Measurements from ENCODE around the gene TOM1. TPM values are rescaled to one million over a fixed set of nuclear protein-coding genes. Genes with fewer than 3 reads are reported as not detected.
"Not testable (repeated sequence)": the region's sequence is repeated elsewhere in the genome, so short reads cannot be mapped to it uniquely, and the experiment has no call there.

TOM1 gene
- total RNA-seq, 1 donor from 2014 or later, result 19.0 TPM

DNA sequence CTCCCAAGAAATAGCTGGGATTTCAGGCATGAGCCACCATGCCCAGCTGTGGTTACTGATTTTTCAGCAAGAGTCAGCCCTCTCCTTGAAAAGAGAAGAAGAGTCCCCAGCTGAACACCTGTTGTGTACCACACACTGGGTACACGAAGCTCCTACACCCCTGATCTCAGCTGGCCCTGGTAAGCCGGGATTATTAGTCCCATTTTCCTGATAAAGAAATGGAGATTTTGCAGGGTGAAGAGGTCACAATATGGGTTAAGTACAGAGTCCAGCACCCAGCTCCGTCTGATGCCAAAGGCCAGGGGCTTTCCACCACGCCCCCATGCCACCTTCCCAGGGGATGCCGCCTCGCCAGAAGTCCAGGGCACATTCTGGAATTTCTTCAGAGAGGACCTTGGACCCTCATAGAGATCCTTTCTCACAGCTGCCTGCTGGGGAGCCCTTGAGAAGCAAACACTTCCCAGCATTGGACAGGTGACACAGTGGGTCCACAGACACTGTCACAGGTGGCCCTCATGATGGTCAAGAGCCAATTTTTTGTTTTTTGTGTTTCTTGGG is 61.4 kb downstream of the TOM1 start:
- no peaks in the 10 kb centered on the region for H3K4me1 Mint-ChIP-seq (ENCODE audit: low read depth)
- intact Hi-C loops (cut with micrococcal nuclease), result no loop called here
- no peak for DNase-seq (ENCODE audit: low spot score)
- H3K27ac Mint-ChIP-seq, result no peak overlapping the region
- H3K27me3 Mint-ChIP-seq (ENCODE audit: insufficient read depth), result peaks cover 9% of the 10 kb centered on the region
- H3K36me3 Mint-ChIP-seq (ENCODE audit: low read depth), result no peaks in the 10 kb centered on the region
- H3K4me3 Mint-ChIP-seq, result no peak overlapping the region
- H3K9me3 Mint-ChIP-seq, result no peaks in the 10 kb centered on the region

- H3K4me1 Mint-ChIP-seq (ENCODE audit: low read depth), result peaks cover 4% of the 10 kb centered on the region
- H3K27me3 Mint-ChIP-seq (ENCODE audit: insufficient read depth), result peaks cover 7% of the 10 kb centered on the region
- intact Hi-C loops (cut with micrococcal nuclease), result no loop called here
- H3K36me3 Mint-ChIP-seq (ENCODE audit: low read depth), result no peaks in the 10 kb centered on the region
- no peak overlapping the region for H3K4me3 Mint-ChIP-seq
- no peaks in the 10 kb centered on the region for H3K9me3 Mint-ChIP-seq
- DNase-seq (ENCODE audit: low spot score), result no peak
- H3K27ac Mint-ChIP-seq, result no peak overlapping the region
These were observed 63.9 kb downstream of the TOM1 start for GRCh38 chr22:35363566-35364086.

GRCh38 chr22:35364230-35364629 is 64.5 kb downstream of the TOM1 start:
- H3K9me3 Mint-ChIP-seq; H3K36me3 Mint-ChIP-seq (ENCODE audit: low read depth); H3K27ac Mint-ChIP-seq; DNase-seq (ENCODE audit: low spot score); H3K4me3 Mint-ChIP-seq; H3K4me1 Mint-ChIP-seq (ENCODE audit: low read depth); H3K27me3 Mint-ChIP-seq (ENCODE audit: insufficient read depth); intact Hi-C loops (cut with micrococcal nuclease): not testable (repeated sequence)

- Mint-ChIP-seq H3K9me3 (no peaks in the 10 kb centered on the region), H3K36me3 (ENCODE audit: low read depth) (no peaks in the 10 kb centered on the region), H3K27ac (no peak overlapping the region)
These were observed 67.7 kb downstream of the TOM1 start for GRCh38 chr22:35367331-35367886.

DNA sequence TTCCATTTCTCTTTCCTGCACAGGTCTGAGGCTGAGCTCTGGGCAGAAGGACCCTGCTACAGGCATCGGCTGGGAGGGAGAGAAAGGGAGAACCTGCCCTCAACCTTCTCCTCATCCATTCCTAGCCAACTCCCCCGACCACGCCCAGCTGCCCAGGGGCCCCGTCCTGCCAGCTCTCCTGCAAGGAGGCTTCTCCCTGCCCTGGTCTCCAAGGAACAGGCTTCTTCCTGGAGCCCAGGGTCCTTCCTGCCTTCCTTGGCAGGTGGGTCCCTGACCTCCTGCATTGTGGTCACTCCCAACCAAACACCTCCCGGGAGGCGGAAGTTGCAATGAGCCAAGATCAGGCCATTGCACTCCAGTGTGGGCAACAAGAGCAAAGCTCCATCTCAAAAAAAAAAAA is 68.7 kb downstream of the TOM1 start:
- no peak for DNase-seq (ENCODE audit: low spot score)
- Mint-ChIP-seq H3K36me3 (ENCODE audit: low read depth) (no peaks in the 10 kb centered on the region), H3K4me3 (no peak overlapping the region), H3K27me3 (ENCODE audit: insufficient read depth) (peaks cover 16% of the 10 kb centered on the region), H3K9me3 (no peaks in the 10 kb centered on the region), H3K4me1 (ENCODE audit: low read depth) (peaks cover 10% of the 10 kb centered on the region), H3K27ac (no peak overlapping the region)
- intact Hi-C loops (cut with micrococcal nuclease), result no loop called here

More at GRCh38 chr22:35367331-35367886, 67.7 kb downstream of the TOM1 start:
- H3K4me3 Mint-ChIP-seq, result no peak overlapping the region
- no peak for DNase-seq (ENCODE audit: low spot score)
- H3K4me1 Mint-ChIP-seq (ENCODE audit: low read depth), result peaks cover 10% of the 10 kb centered on the region
- intact Hi-C loops (cut with micrococcal nuclease), result no loop called here
- H3K27me3 Mint-ChIP-seq (ENCODE audit: insufficient read depth), result peaks cover 16% of the 10 kb centered on the region

GRCh38 chr22:35369996-35370395 is 70.3 kb downstream of the TOM1 start:
- peaks cover 10% of the 10 kb centered on the region for H3K4me1 Mint-ChIP-seq (ENCODE audit: low read depth)
- H3K27ac Mint-ChIP-seq, result no peak overlapping the region
- no peak overlapping the region for H3K4me3 Mint-ChIP-seq

GRCh38 chr22:35373781-35374180 is 74.1 kb downstream of the TOM1 start:
- no peaks in the 10 kb centered on the region for H3K9me3 Mint-ChIP-seq
- peaks cover 19% of the 10 kb centered on the region for H3K4me1 Mint-ChIP-seq (ENCODE audit: low read depth)
- no peak overlapping the region for H3K4me3 Mint-ChIP-seq
- peaks cover 13% of the 10 kb centered on the region for H3K27me3 Mint-ChIP-seq (ENCODE audit: insufficient read depth)
- H3K27ac Mint-ChIP-seq, result no peak overlapping the region
- peaks cover 1% of the 10 kb centered on the region for H3K36me3 Mint-ChIP-seq (ENCODE audit: low read depth)
- intact Hi-C loops (cut with micrococcal nuclease), result no loop called here
- DNase-seq (ENCODE audit: low spot score), result no peak

More at GRCh38 chr22:35369996-35370395, 70.3 kb downstream of the TOM1 start:
- H3K36me3 Mint-ChIP-seq (ENCODE audit: low read depth), result no peaks in the 10 kb centered on the region
- H3K9me3 Mint-ChIP-seq, result no peaks in the 10 kb centered on the region
- intact Hi-C loops (cut with micrococcal nuclease), result no loop called here
- no peak for DNase-seq (ENCODE audit: low spot score)
- peaks cover 16% of the 10 kb centered on the region for H3K27me3 Mint-ChIP-seq (ENCODE audit: insufficient read depth)

DNA sequence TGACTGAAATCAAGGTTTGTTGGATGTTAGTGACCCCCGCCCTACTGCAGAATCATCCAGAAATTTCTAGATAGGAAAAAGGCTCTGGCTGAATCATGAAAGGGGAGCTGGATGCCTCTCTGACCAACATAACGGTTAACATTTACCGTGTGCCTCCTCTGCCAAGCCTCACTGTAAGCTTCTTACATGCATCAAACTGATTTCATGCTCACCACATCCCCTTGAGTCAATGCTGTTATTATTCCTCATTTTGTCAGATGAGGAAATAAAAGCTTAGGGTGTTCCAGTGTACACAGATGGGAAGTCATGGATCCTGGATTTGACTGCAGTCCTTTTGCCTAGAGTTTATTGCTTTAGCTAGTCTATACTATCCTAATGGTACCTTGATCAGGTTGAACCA is 75.3 kb downstream of the TOM1 start:
- H3K27ac Mint-ChIP-seq, result no peak overlapping the region
- H3K4me3 Mint-ChIP-seq, result no peak overlapping the region
- H3K36me3 Mint-ChIP-seq (ENCODE audit: low read depth), result peaks cover 1% of the 10 kb centered on the region
- no peaks in the 10 kb centered on the region for H3K9me3 Mint-ChIP-seq
- peaks cover 19% of the 10 kb centered on the region for H3K4me1 Mint-ChIP-seq (ENCODE audit: low read depth)
- no peak for DNase-seq (ENCODE audit: low spot score)
- peaks cover 9% of the 10 kb centered on the region for H3K27me3 Mint-ChIP-seq (ENCODE audit: insufficient read depth)
- intact Hi-C loops (cut with micrococcal nuclease), result no loop called here

- intact Hi-C loops (cut with micrococcal nuclease), result no loop called here
- peaks cover 19% of the 10 kb centered on the region for H3K4me1 Mint-ChIP-seq (ENCODE audit: low read depth)
- no peak for DNase-seq (ENCODE audit: low spot score)
- no peak overlapping the region for H3K4me3 Mint-ChIP-seq
- H3K9me3 Mint-ChIP-seq, result no peaks in the 10 kb centered on the region
- peaks cover 1% of the 10 kb centered on the region for H3K36me3 Mint-ChIP-seq (ENCODE audit: low read depth)
- peaks cover 7% of the 10 kb centered on the region for H3K27me3 Mint-ChIP-seq (ENCODE audit: insufficient read depth)
- no peak overlapping the region for H3K27ac Mint-ChIP-seq
These were observed 75.8 kb downstream of the TOM1 start for GRCh38 chr22:35375526-35375925.

- Mint-ChIP-seq H3K36me3 (ENCODE audit: low read depth) (peaks cover 1% of the 10 kb centered on the region), H3K4me1 (ENCODE audit: low read depth) (peaks cover 23% of the 10 kb centered on the region), H3K27ac (peak overlapping the region; percentile 49), H3K4me3 (no peak overlapping the region), H3K9me3 (no peaks in the 10 kb centered on the region), H3K27me3 (ENCODE audit: insufficient read depth) (peaks cover 11% of the 10 kb centered on the region)
- no peak for DNase-seq (ENCODE audit: low spot score)
- intact Hi-C loops (cut with micrococcal nuclease), result no loop called here
These were observed 77.2 kb downstream of the TOM1 start for GRCh38 chr22:35376728-35377472.

DNA sequence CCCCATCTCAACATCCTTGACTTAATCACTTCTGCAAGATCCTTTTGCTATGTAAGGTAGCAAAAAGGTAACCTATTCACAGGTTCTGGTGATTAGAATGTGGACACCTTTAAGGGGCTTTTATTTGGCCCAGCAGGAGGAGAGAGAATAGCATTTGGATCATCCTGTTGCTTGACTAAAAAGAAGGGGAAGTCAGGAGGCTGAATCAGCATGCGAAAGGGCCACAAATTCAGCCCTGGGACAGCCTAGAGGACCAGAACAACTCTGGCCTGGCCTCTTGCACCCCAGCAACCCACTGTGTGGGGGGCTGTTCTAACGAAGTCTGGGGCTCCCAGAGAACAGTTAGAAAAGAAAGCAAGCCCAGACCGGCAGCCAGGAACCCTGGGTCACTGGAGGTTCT is 78.0 kb downstream of the TOM1 start:
- no peak for DNase-seq (ENCODE audit: low spot score)
- Mint-ChIP-seq H3K36me3 (ENCODE audit: low read depth) (peaks cover 1% of the 10 kb centered on the region), H3K27me3 (ENCODE audit: insufficient read depth) (peaks cover 17% of the 10 kb centered on the region), H3K4me3 (no peak overlapping the region), H3K27ac (peak overlapping the region; percentile 49), H3K4me1 (ENCODE audit: low read depth) (peaks cover 21% of the 10 kb centered on the region), H3K9me3 (no peaks in the 10 kb centered on the region)
- intact Hi-C loops (cut with micrococcal nuclease), result no loop called here

- Mint-ChIP-seq H3K4me3 (no peak overlapping the region), H3K4me1 (ENCODE audit: low read depth) (peaks cover 21% of the 10 kb centered on the region), H3K36me3 (ENCODE audit: low read depth) (peaks cover 1% of the 10 kb centered on the region), H3K27me3 (ENCODE audit: insufficient read depth) (peaks cover 21% of the 10 kb centered on the region), H3K9me3 (no peaks in the 10 kb centered on the region), H3K27ac (no peak overlapping the region)
- intact Hi-C loops (cut with micrococcal nuclease), result no loop called here
- DNase-seq (ENCODE audit: low spot score), result no peak
These were observed 78.9 kb downstream of the TOM1 start for GRCh38 chr22:35378621-35379020.

All from activated T-helper 1 cell treated with anti-CD3 and anti-CD28 coated beads, Interleukin-12 subunit alpha, Interleukin-12 subunit beta, Interleukin-2, Interleukin-4 antibody, amounts not matched to agents 30 ng/mL and 10 ng/mL and 1 ng/mL, durations not matched to agents 14 hours and 24 hours and 36 hours (primary cell).